Endodermal cell (in vitro differentiated cells): Measurements from ENCODE around the gene AHRR. TPM values are rescaled to one million over a fixed set of nuclear protein-coding genes. Genes with fewer than 3 reads are reported as not detected.

Source experiments
- DNase-seq: peaks from one replicate; pipeline ENCODE4 v3.0.0-alpha.2; 2017
- H3K27ac ChIP-seq: 2 replicates; pipeline ENCODE4 v1.5.1; 2013; ENCODE audit warnings: mild to moderate bottlenecking, low read depth, low read length, moderate library complexity
- H3K27me3 ChIP-seq: 2 replicates; pipeline ENCODE4 v1.6.1; 2013; ENCODE audit warnings: mild to moderate bottlenecking, low read length, moderate library complexity; ENCODE audit not compliant: insufficient read depth, control insufficient read depth, poor library complexity, severe bottlenecking
- H3K36me3 ChIP-seq: 2 replicates; pipeline ENCODE4 v1.7.0; 2013; ENCODE audit warnings: mild to moderate bottlenecking, low read length, moderate library complexity; ENCODE audit not compliant: control insufficient read depth, insufficient read depth
- H3K4me1 ChIP-seq: one replicate; pipeline ENCODE4 v1.7.0; 2013; ENCODE audit warnings: low read length; ENCODE audit not compliant: control insufficient read depth, insufficient read depth
- H3K4me3 ChIP-seq: 2 replicates; pipeline ENCODE4 v1.5.1; 2013; ENCODE audit warnings: mild to moderate bottlenecking, low read length, moderate library complexity
- H3K9ac ChIP-seq: 2 replicates; pipeline ENCODE4 v1.6.1; 2013; ENCODE audit warnings: mild to moderate bottlenecking, low read length, moderate library complexity; ENCODE audit not compliant: poor library complexity, severe bottlenecking; ENCODE audit errors: extremely low read depth
- H3K9me3 ChIP-seq: 2 replicates; pipeline ENCODE4 v1.6.1; 2013; ENCODE audit warnings: mild to moderate bottlenecking, low read length, moderate library complexity; ENCODE audit not compliant: control insufficient read depth
- H3K27ac Mint-ChIP-seq: 2 replicates; pipeline ENCODE4 v1.8.0; 2020; ENCODE audit warnings: mixed read lengths
- H3K27me3 Mint-ChIP-seq: 2 replicates; pipeline ENCODE4 v1.8.0; 2021; ENCODE audit warnings: mild to moderate bottlenecking, mixed read lengths; ENCODE audit not compliant: insufficient read depth
- H3K36me3 Mint-ChIP-seq: 2 replicates; pipeline ENCODE4 v1.8.0; 2020; ENCODE audit warnings: low read depth, mixed read lengths
- H3K4me1 Mint-ChIP-seq: 2 replicates; pipeline ENCODE4 v1.8.0; 2020; ENCODE audit warnings: mixed read lengths
- H3K4me3 Mint-ChIP-seq: 2 replicates; pipeline ENCODE4 v1.8.0; 2020; ENCODE audit warnings: mild to moderate bottlenecking, moderate library complexity, mixed read lengths
- H3K9me3 Mint-ChIP-seq: 2 replicates; pipeline ENCODE4 v1.8.0; 2020; ENCODE audit warnings: mild to moderate bottlenecking, mixed read lengths
- CTCF ChIP-seq: fragments of 200-600 bp; sonication (generic); conservative IDR thresholded peaks from 2 replicates; pipeline ENCODE4 v1.5.0; 2021; ENCODE audit warnings: antibody characterized with exemption, mild to moderate bottlenecking
- WGBS, 2 experiments: methylation state at CpG; one replicate each; pipeline versions ENCODE4 v1.1.5 to v1.1.7; 2013; ENCODE audit warnings: missing lambda C conversion rate in 2 of 2, mixed read lengths in 1 of 2; ENCODE audit not compliant: insufficient coverage in 1 of 2, insufficient read length in 1 of 2; 5-methylcytosine and 5-hydroxymethylcytosine counted together
- total RNA-seq, 2 donors: library from RNA; stranded (reverse); fragmentation: NEBNext Ultra II Directional in 1 of 2; extraction: Animal tissue kit (Norgen Biotek cat#: 25700) in 1 of 2; gene quantifications; 2 replicates in 1 of 2; 3 replicates in 1 of 2; pipeline ENCODE4 v1.2.1, GENCODE V29; 2021

The AHRR gene
- total RNA-seq, 2 donors from 2014 or later: 1.4 to 2.0 TPM

GRCh38 chr5:344668-345067, 23.2 kb downstream of the AHRR start:
- no peak overlapping the region for H3K27ac Mint-ChIP-seq
- Histone ChIP-seq H3K4me3 (no peak overlapping the region), H3K4me1 (no peaks in the 10 kb centered on the region), H3K9ac (no peak overlapping the region), H3K9me3 (no peaks in the 10 kb centered on the region), H3K27ac (no peak overlapping the region), H3K27me3 (peaks cover 18% of the 10 kb centered on the region), H3K36me3 (no peaks in the 10 kb centered on the region)
- H3K4me3 Mint-ChIP-seq: no peak overlapping the region
- H3K36me3 Mint-ChIP-seq: no peaks in the 10 kb centered on the region
- H3K9me3 Mint-ChIP-seq: peaks cover 5% of the 10 kb centered on the region
- 98% methylated on average over 7 of the region's 8 CpGs; no CpG with 5 or more reads in 1 of the 2 experiments for WGBS, 2 experiments
- H3K27me3 Mint-ChIP-seq: peaks cover 25% of the 10 kb centered on the region
- no peak for DNase-seq
- TF ChIP-seq CTCF: no peak
- H3K4me1 Mint-ChIP-seq: peaks cover 10% of the 10 kb centered on the region

- Histone ChIP-seq H3K27ac (no peak overlapping the region), H3K9ac (no peak overlapping the region), H3K36me3 (no peaks in the 10 kb centered on the region), H3K4me3 (no peak overlapping the region), H3K4me1 (no peaks in the 10 kb centered on the region), H3K27me3 (peaks cover 18% of the 10 kb centered on the region), H3K9me3 (no peaks in the 10 kb centered on the region)
- no peaks in the 10 kb centered on the region for H3K36me3 Mint-ChIP-seq
- 80 to 83% methylated on average over 14 to 20 of the region's 22 CpGs for WGBS, 2 experiments
- TF ChIP-seq CTCF: no peak
- H3K4me1 Mint-ChIP-seq: peaks cover 10% of the 10 kb centered on the region
- H3K9me3 Mint-ChIP-seq: peaks cover 5% of the 10 kb centered on the region
- H3K4me3 Mint-ChIP-seq: no peak overlapping the region
- DNase-seq: peak; percentile 75
- H3K27me3 Mint-ChIP-seq: peaks cover 25% of the 10 kb centered on the region
- H3K27ac Mint-ChIP-seq: peak overlapping the region; percentile 61
These were observed 24.1 kb downstream of the AHRR start for GRCh38 chr5:345404-346195.

GRCh38 chr5:346229-346935, 24.9 kb downstream of the AHRR start:
- no peak for TF ChIP-seq CTCF
- Histone ChIP-seq H3K36me3 (no peaks in the 10 kb centered on the region), H3K27ac (no peak overlapping the region), H3K4me1 (no peaks in the 10 kb centered on the region), H3K4me3 (no peak overlapping the region), H3K9me3 (no peaks in the 10 kb centered on the region), H3K27me3 (peaks cover 18% of the 10 kb centered on the region), H3K9ac (no peak overlapping the region)
- Mint-ChIP-seq H3K36me3 (no peaks in the 10 kb centered on the region), H3K27ac (no peak overlapping the region), H3K27me3 (peaks cover 22% of the 10 kb centered on the region), H3K4me1 (peaks cover 10% of the 10 kb centered on the region), H3K9me3 (peaks cover 5% of the 10 kb centered on the region), H3K4me3 (no peak overlapping the region)
- DNase-seq: peak; percentile 64
- 64 to 75% methylated on average over 16 to 24 of the region's 24 CpGs for WGBS, 2 experiments
